ENCODE data around the gene FRMD4A. TPM values are rescaled to one million over a fixed set of nuclear protein-coding genes. Genes with fewer than 3 reads are reported as not detected.
"Not testable (repeated sequence)": the region's sequence is repeated elsewhere in the genome, so short reads cannot be mapped to it uniquely, and the experiment has no call there.

Gene FRMD4A
- total RNA-seq, 4 donors from 2014 or later = 27.5 to 40.4 (median 33.0) TPM

DNA sequence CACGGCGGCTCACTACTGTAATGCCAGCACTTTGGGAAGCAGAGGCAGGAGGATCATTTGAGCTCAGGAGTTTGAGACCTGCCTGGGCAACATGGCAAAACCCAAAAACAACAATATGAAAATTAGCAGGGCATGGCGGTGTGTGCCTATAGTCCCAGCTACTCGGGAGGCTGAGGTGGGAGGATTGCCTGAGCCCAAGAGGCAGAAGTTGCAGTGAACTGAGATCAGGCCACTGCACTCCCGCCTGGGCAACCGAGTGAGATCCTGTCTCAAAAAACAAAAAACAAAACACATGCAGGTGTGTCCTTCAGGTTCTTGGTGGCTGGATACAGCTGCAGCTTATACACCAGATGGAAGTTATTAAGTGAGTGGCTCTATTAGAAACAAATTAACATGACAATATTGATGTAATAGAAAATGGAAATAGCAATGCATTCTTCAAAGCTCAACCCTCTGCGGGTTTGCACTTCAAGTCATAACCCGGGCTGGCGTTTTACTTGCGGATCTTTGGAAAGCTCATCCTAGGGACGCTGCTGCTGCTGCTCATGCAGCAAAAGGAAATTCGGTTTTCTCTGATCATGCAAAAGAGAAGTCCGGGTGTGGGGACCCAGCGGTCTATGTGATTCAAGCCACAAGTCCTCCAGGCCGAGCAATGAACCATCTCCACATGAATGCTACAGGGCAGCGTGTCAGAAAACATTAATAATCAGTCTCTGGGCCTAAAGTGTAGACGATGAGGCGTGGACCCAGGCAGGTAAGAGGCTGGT is 462.0 kb downstream of the FRMD4A start:
- DNase-seq (ENCODE audit: low spot score in 2 of 2) = no peak
- WGBS, 2 donors = 88% methylated on average over 18 of the region's 18 CpGs
- intact Hi-C loops (cut with DNase I; ENCODE audit: low total_unique reads) = no loop called here
- no peak overlapping the region for H3K4me3 ChIP-seq (ENCODE audit: low read depth, poor library complexity, severe bottlenecking)
- no peak for TF ChIP-seq POLR2A (IDR thresholded peaks at IDR 0.05)
- TF ChIP-seq, protein P1, sequence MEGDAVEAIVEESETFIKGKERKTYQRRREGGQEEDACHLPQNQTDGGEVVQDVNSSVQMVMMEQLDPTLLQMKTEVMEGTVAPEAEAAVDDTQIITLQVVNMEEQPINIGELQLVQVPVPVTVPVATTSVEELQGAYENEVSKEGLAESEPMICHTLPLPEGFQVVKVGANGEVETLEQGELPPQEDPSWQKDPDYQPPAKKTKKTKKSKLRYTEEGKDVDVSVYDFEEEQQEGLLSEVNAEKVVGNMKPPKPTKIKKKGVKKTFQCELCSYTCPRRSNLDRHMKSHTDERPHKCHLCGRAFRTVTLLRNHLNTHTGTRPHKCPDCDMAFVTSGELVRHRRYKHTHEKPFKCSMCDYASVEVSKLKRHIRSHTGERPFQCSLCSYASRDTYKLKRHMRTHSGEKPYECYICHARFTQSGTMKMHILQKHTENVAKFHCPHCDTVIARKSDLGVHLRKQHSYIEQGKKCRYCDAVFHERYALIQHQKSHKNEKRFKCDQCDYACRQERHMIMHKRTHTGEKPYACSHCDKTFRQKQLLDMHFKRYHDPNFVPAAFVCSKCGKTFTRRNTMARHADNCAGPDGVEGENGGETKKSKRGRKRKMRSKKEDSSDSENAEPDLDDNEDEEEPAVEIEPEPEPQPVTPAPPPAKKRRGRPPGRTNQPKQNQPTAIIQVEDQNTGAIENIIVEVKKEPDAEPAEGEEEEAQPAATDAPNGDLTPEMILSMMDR (IDR thresholded peaks at IDR 0.05) = no peak

DNA sequence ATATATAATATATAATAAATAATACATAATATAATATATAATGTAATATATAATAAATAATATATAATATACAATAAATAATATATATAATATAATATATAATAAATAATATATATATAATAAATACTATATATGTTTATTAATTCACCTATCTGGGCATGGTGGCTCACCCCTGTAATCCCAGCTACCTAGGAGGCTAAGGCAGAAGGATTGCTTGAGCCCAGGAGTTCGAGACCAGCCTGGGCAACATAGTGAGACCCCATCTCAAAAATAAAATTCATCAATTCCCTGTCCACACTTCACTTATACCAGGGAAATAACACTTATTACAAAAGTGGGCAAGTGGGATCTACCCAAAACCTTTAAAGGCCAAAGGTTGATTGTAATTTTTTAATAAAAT is 462.9 kb downstream of the FRMD4A start:
- TF ChIP-seq, protein P1 (IDR thresholded peaks at IDR 0.05) = no peak
- no peak for TF ChIP-seq POLR2A (IDR thresholded peaks at IDR 0.05)
- intact Hi-C loops (cut with DNase I; ENCODE audit: low total_unique reads) = no loop called here
- no peak overlapping the region for H3K4me3 ChIP-seq (ENCODE audit: low read depth, poor library complexity, severe bottlenecking)
- DNase-seq (ENCODE audit: low spot score in 2 of 2) = no peak
- WGBS, 2 donors = 43 to 98% methylated on average over 1 of the region's 1 CpG

DNA sequence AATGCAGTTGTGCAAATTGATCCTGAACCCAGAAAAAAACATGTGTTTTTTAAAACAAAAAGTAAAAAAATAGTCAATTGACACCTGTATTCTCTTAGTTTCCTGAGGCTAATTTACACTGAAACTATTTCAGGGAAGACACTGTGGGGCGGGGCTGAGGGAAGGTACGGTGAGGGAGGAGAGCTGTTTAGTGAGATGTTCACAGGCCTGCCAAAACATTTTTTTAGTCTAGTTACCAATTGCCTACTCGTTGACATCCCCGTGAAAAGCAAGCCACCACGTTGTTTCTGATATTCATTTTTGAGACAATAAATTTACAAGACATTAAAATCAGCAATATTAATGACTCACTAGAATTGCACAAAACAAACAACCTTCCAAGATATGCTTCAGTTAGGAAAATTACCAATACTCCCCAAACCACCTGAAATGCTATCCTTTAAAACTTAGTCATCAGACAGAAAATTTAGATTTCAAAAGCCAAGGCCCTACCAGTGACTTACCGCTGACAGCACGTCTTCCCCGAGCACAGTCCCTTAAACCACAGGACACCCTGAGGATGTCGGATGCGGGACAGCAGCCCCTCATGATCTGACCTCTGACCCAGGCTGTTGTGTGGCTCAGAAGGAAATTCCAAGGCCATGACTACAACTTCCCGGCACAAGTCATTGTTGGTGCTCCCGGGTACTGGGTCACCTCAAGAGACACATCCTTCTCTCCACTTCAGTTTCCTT is 464.8 kb downstream of the FRMD4A start:
- TF ChIP-seq POLR2A (IDR thresholded peaks at IDR 0.05) = no peak
- TF ChIP-seq, protein P1 (IDR thresholded peaks at IDR 0.05) = no peak
- no peak for DNase-seq (ENCODE audit: low spot score in 2 of 2)
- intact Hi-C loops (cut with DNase I; ENCODE audit: low total_unique reads) = no loop called here
- WGBS, 2 donors = 62 to 66% methylated on average over 12 of the region's 12 CpGs
- H3K4me3 ChIP-seq (ENCODE audit: low read depth, poor library complexity, severe bottlenecking) = no peak overlapping the region

DNA sequence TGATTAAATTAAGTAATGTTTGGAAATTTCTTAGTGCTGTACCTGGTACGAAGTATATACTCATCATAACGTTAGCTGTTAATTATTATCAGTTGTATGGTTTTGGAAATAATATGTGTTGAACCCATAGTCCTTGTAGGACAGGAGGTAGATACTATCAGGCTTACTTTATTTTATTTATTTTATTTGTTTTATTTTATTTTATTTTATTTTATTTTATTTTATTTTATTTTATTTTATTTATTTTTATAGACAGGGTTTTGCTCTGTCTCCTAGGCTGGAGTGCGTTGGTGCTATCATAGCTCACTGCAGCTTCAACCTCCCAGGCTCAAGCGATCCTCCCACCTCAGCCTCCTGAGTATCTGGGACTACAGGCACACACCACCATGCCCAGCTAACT is 465.5 kb downstream of the FRMD4A start:
- H3K4me3 ChIP-seq (ENCODE audit: low read depth, poor library complexity, severe bottlenecking); intact Hi-C loops (cut with DNase I; ENCODE audit: low total_unique reads); DNase-seq (ENCODE audit: low spot score in 2 of 2): not testable (repeated sequence)
- WGBS, 2 donors = 92 to 99% methylated on average over 4 of the region's 4 CpGs

DNA sequence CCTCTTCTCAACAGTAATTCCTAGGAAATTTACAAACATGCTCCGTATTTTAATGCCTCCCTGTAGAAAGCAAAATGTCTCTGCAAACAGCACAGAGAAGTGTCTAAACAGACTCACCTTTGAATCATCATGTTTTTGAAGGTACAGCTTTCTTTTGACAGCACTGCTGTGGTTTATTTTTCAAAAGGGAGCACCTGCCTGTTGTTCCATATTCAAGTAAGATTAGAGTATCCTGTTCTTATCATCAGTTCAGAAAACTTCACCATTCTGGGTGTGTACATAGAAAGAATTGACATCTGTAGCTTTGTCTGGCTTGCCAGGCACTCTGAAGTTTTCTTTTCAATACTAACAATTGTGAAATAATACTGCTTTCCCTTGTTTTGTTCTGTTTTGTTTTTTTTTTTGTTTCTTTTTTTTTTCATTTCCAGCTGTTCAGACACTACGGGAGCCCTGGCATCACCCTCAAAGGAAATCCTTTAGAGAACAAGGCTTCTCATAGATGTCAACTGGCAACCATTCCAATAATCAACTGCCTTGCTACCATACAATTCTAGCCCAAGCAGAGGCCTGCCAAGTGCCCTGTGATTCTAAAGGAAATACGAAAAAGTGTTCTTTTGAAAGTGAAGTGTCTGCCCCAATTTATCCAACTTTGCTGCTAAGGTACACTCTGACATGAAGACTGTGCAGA is 468.0 kb downstream of the FRMD4A start:
- no peak for TF ChIP-seq POLR2A (IDR thresholded peaks at IDR 0.05)
- TF ChIP-seq, protein P1 (IDR thresholded peaks at IDR 0.05) = no peak
- intact Hi-C loops (cut with DNase I; ENCODE audit: low total_unique reads) = no loop called here
- no peak for DNase-seq (ENCODE audit: low spot score in 2 of 2)
- H3K4me3 ChIP-seq (ENCODE audit: low read depth, poor library complexity, severe bottlenecking) = no peak overlapping the region
- 41 to 58% methylated on average over 3 of the region's 3 CpGs for WGBS, 2 donors

DNA sequence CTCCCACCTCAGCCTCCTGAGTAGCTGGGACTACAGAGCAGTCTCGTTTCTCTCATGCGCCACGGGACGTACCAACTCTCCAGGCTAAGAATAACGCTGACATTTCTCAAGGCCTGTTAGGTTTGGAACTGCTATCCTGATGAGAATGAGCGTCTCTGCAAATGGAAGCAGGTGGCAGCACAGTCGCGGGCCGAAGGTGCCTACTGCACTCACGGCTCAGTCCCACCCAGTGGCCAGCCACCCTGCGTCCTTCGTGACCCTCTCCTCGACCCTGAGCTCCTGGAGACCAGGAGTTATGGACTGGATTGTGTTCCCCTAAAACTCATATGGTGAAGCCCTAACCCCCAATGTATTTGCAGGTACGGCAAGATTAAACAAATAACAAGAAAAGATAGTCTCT is 469.8 kb downstream of the FRMD4A start:
- intact Hi-C loops (cut with DNase I; ENCODE audit: low total_unique reads) = no loop called here
- 95 to 97% methylated on average over 14 of the region's 14 CpGs for WGBS, 2 donors
- TF ChIP-seq POLR2A (IDR thresholded peaks at IDR 0.05) = no peak
- TF ChIP-seq, protein P1 (IDR thresholded peaks at IDR 0.05) = no peak
- no peak for DNase-seq (ENCODE audit: low spot score in 2 of 2)
- H3K4me3 ChIP-seq (ENCODE audit: low read depth, poor library complexity, severe bottlenecking) = no peak overlapping the region
